PC-3 (cell line): ENCODE data around the gene ST8SIA4.

Source experiments
- EZH2 ChIP-seq: fragments of 300-600 bp; sonication (generic); IDR thresholded peaks from one replicate; pipeline ENCODE4 v1.6.1; 2017; ENCODE audit warnings: antibody characterized with exemption, mild to moderate bottlenecking, low read length; ENCODE audit not compliant: unreplicated experiment
- TF ChIP-seq, protein P1 (sequence below): fragments of 300-600 bp; sonication (generic); conservative IDR thresholded peaks from 2 replicates; pipeline ENCODE4 v1.5.1; 2017; ENCODE audit warnings: antibody characterized with exemption, low read depth, mild to moderate bottlenecking, low read length

DNA sequence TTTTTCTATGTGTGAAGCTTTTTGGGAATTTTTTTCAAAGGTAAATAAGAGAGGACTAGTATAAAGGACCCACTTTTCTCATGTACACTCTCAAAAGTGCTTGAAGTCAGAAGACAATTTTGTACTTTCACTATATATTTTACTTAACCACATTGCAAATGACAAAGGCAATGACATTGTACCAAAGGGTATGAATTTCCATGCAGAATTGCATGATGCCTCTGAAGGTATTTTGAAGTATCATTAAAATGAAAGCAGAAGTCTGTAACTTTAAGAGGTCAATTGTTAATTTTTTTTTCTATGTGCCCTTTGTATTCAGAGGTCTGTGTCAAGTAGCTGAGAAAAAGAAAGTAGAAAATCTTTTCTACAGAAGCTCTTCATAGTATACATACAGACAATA lies 84.7 kb downstream of the ST8SIA4 start:
- TF ChIP-seq, protein P1, sequence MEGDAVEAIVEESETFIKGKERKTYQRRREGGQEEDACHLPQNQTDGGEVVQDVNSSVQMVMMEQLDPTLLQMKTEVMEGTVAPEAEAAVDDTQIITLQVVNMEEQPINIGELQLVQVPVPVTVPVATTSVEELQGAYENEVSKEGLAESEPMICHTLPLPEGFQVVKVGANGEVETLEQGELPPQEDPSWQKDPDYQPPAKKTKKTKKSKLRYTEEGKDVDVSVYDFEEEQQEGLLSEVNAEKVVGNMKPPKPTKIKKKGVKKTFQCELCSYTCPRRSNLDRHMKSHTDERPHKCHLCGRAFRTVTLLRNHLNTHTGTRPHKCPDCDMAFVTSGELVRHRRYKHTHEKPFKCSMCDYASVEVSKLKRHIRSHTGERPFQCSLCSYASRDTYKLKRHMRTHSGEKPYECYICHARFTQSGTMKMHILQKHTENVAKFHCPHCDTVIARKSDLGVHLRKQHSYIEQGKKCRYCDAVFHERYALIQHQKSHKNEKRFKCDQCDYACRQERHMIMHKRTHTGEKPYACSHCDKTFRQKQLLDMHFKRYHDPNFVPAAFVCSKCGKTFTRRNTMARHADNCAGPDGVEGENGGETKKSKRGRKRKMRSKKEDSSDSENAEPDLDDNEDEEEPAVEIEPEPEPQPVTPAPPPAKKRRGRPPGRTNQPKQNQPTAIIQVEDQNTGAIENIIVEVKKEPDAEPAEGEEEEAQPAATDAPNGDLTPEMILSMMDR, result no peak
- no peak for TF ChIP-seq EZH2
